ENCODE results near the gene ZFYVE28.

DNA sequence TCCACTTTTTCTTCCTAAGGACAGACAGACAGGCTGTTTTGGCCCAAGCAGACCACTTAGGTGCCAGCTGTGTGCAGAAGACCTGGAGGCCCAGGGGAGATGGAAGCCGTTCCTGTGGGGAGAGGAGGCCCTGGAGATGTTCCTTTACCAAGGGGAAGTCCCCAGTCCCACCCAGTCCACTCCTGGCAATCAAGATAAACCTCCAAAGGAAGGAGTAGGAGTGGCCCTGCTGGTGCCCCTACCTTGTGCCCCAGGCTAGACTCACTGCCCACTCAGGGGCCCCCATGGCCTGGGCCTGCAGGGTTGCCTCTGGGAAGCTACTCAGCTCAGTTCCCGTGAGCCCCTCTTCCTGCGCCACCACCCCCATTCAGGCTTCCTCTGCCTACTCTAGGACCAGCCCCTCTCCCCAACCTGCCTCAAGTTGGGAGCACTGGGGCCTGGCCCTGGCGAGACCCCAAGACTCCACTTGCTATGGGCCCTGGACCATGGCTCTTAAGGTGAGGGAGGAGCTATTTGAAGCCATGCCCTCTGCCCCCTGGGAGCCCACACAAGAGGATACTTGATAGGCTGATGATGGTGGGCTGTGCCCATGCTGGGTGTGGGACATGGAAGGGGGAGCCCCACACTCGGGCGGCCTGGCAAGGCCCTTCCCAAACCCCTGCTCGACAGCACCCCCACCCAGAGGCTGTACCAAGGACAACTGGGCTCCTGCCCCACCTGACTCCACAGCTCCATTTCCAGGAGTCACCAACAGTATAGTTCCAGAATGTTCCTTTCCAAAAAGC lies 25.7 kb upstream of the ZFYVE28 start:
- TF ChIP-seq GATA2 (IDR thresholded peaks at IDR 0.05; ENCODE audit: low read depth, low read length) (no peak), GATA3 (IDR thresholded peaks at IDR 0.05; ENCODE audit: low read depth, low read length) (no peak)

All from SH-SY5Y (cell line).